ENCODE measurements around the gene THOC6. TPM values are rescaled to one million over a fixed set of nuclear protein-coding genes. Genes with fewer than 3 reads are reported as not detected.

The THOC6 gene
- total RNA-seq, 4 donors from 2014 or later: 16.5 to 19.1 (median 17.6) TPM

GRCh38 chr16:3060339-3061127, 36.7 kb downstream of the THOC6 start:
- Histone ChIP-seq H3K4me3 (replicated peaks in 1 of 3) (no peak overlapping the region), H3K36me3 (no peaks in the 10 kb centered on the region), H3K27me3 (no peaks in the 10 kb centered on the region), H3K9me3 (no peaks in the 10 kb centered on the region), H3K27ac (peak overlapping the region in 2 of 3 donors; percentile 75 to 88), H3K4me1 (peaks cover 14 to 31% of the 10 kb centered on the region in 2 donors)
- intact Hi-C loops (cut with DNase I): loop anchor here (10.0 kb wide), 1 partner anchor 64 kb away; no protein-coding TSS in a partner anchor
- 84 to 87% methylated on average over 14 of the region's 14 CpGs for WGBS, 2 donors
- DNase-seq: no peak
- TF ChIP-seq POLR2A (IDR thresholded peaks at IDR 0.05) (no peak), CTCF (IDR thresholded peaks at IDR 0.05) (no peak)

- Histone ChIP-seq H3K36me3 (no peaks in the 10 kb centered on the region), H3K27ac (no peak overlapping the region), H3K9me3 (no peaks in the 10 kb centered on the region), H3K27me3 (no peaks in the 10 kb centered on the region), H3K4me1 (peaks cover 14 to 42% of the 10 kb centered on the region in 2 donors), H3K4me3 (replicated peaks in 1 of 3) (no peak overlapping the region)
- no peak for TF ChIP-seq POLR2A (IDR thresholded peaks at IDR 0.05)
- TF ChIP-seq CTCF (IDR thresholded peaks at IDR 0.05): no peak
- intact Hi-C loops (cut with DNase I): loop anchor here (10.0 kb wide), 1 partner anchor 62 kb away; no protein-coding TSS in a partner anchor
- DNase-seq: no peak
- 87 to 88% methylated on average over 6 of the region's 6 CpGs for WGBS, 2 donors
These were observed 38.7 kb downstream of the THOC6 start for GRCh38 chr16:3062553-3062952.

- Histone ChIP-seq H3K4me3 (replicated peaks in 1 of 3) (no peak overlapping the region), H3K4me1 (peaks cover 6 to 44% of the 10 kb centered on the region in 2 donors), H3K27me3 (no peaks in the 10 kb centered on the region), H3K9me3 (no peaks in the 10 kb centered on the region), H3K27ac (no peak overlapping the region), H3K36me3 (no peaks in the 10 kb centered on the region)
- WGBS, 2 donors: 86 to 91% methylated on average over 8 of the region's 8 CpGs
- intact Hi-C loops (cut with DNase I): loop anchor here (10.0 kb wide), 1 partner anchor 61 kb away; no protein-coding TSS in a partner anchor
- TF ChIP-seq POLR2A (IDR thresholded peaks at IDR 0.05) (no peak), CTCF (IDR thresholded peaks at IDR 0.05) (no peak)
- DNase-seq: no peak
These were observed 40.0 kb downstream of the THOC6 start for GRCh38 chr16:3063625-3064386.

- 58 to 62% methylated on average over 13 of the region's 13 CpGs for WGBS, 2 donors
- Histone ChIP-seq H3K27me3 (no peaks in the 10 kb centered on the region), H3K27ac (peak within 1 kb of the TSS; percentile 54 to 76 (median 71)), H3K36me3 (no peaks in the 10 kb centered on the region), H3K4me1 (peaks cover 0 to 36% of the 10 kb centered on the region in 2 donors), H3K4me3 (replicated peaks in 1 of 3) (peak within 1 kb of the TSS in 1 of 3 donors; percentile 18), H3K9me3 (no peaks in the 10 kb centered on the region)
- DNase-seq: peak; percentile 47 to 48
- no peak for TF ChIP-seq CTCF (IDR thresholded peaks at IDR 0.05)
- TF ChIP-seq POLR2A (IDR thresholded peaks at IDR 0.05): peak in 1 of 2 donors; percentile 16
- intact Hi-C loops (cut with DNase I): loop anchor here (10.0 kb wide), 1 partner anchor 60 kb away; no protein-coding TSS in a partner anchor
These were observed 41.4 kb downstream of the THOC6 start, which contains the start of gene IL32 for GRCh38 chr16:3065069-3065741. Gene IL32 (plus strand): TSS chr16:3065640. CDS start chr16:3065812, 172 bp downstream.

Data from thyroid gland (tissue), 4 donors.